Endothelial cell (in vitro differentiated cells): Measurements from ENCODE around the gene IGFBP5. TPM values are rescaled to one million over a fixed set of nuclear protein-coding genes. Genes with fewer than 3 reads are reported as not detected.
A peak's percentile ranks its signal among the peaks of the same experiment; 100 is the strongest.

Experiments
- DNase-seq: peaks from one replicate; pipeline ENCODE4 v3.0.0; 2021; ENCODE audit warnings: low spot score
- H3K27ac Mint-ChIP-seq: one replicate; pipeline ENCODE4 v1.8.0; 2021; ENCODE audit warnings: mixed read lengths, inconsistent platforms; ENCODE audit not compliant: unreplicated experiment
- H3K27me3 Mint-ChIP-seq: one replicate; pipeline ENCODE4 v1.8.0; 2021; ENCODE audit warnings: mild to moderate bottlenecking, moderate library complexity, mixed read lengths, inconsistent platforms; ENCODE audit not compliant: unreplicated experiment
- H3K36me3 Mint-ChIP-seq: one replicate; pipeline ENCODE4 v1.8.0; 2021; ENCODE audit warnings: mild to moderate bottlenecking, low read depth, mixed read lengths, inconsistent platforms; ENCODE audit not compliant: unreplicated experiment
- H3K4me1 Mint-ChIP-seq: one replicate; pipeline ENCODE4 v1.8.0; 2021; ENCODE audit warnings: mild to moderate bottlenecking, mixed read lengths, inconsistent platforms; ENCODE audit not compliant: unreplicated experiment
- H3K4me3 Mint-ChIP-seq: one replicate; pipeline ENCODE4 v1.8.0; 2021; ENCODE audit warnings: mild to moderate bottlenecking, mixed read lengths, inconsistent platforms; ENCODE audit not compliant: unreplicated experiment
- H3K9me3 Mint-ChIP-seq: one replicate; pipeline ENCODE4 v1.8.0; 2021; ENCODE audit warnings: mixed read lengths, inconsistent platforms; ENCODE audit not compliant: unreplicated experiment
- CTCF ChIP-seq: fragments of 200-600 bp; sonication (generic); IDR thresholded peaks from one replicate; pipeline ENCODE4 v1.5.0; 2021; ENCODE audit warnings: antibody characterized with exemption; ENCODE audit not compliant: unreplicated experiment
- total RNA-seq: library from RNA; stranded (reverse); fragmentation: NEBNext Ultra II Directional; extraction: Animal tissue kit (Norgen Biotek cat#: 25700); gene quantifications from one replicate; pipeline ENCODE4 v1.2.1, GENCODE V29; 2021; ENCODE audit not compliant: unreplicated experiment

IGFBP5 gene
- total RNA-seq, 1 donor from 2014 or later: 7.2 TPM

GRCh38 chr2:216692636-216693413 is 2.5 kb downstream of the IGFBP5 start:
- TF ChIP-seq CTCF: no peak
- H3K9me3 Mint-ChIP-seq: no peaks in the 10 kb centered on the region
- peak; percentile 81 for DNase-seq
- H3K36me3 Mint-ChIP-seq: no peaks in the 10 kb centered on the region
- H3K4me1 Mint-ChIP-seq: peaks cover 24% of the 10 kb centered on the region
- peak overlapping the region; percentile 45 for H3K27ac Mint-ChIP-seq
- H3K4me3 Mint-ChIP-seq: peak overlapping the region; percentile 90
- peaks cover 28% of the 10 kb centered on the region for H3K27me3 Mint-ChIP-seq

GRCh38 chr2:216690853-216691741 is 4.3 kb downstream of the IGFBP5 start:
- no peak for DNase-seq
- TF ChIP-seq CTCF: no peak
- H3K4me3 Mint-ChIP-seq: peak overlapping the region; percentile 90
- H3K36me3 Mint-ChIP-seq: no peaks in the 10 kb centered on the region
- peaks cover 25% of the 10 kb centered on the region for H3K27me3 Mint-ChIP-seq
- no peaks in the 10 kb centered on the region for H3K9me3 Mint-ChIP-seq
- no peak overlapping the region for H3K27ac Mint-ChIP-seq
- peaks cover 21% of the 10 kb centered on the region for H3K4me1 Mint-ChIP-seq

- H3K9me3 Mint-ChIP-seq: no peaks in the 10 kb centered on the region
- no peak for TF ChIP-seq CTCF
- H3K27ac Mint-ChIP-seq: no peak overlapping the region
- H3K36me3 Mint-ChIP-seq: no peaks in the 10 kb centered on the region
- peaks cover 17% of the 10 kb centered on the region for H3K4me1 Mint-ChIP-seq
- no peak for DNase-seq
- no peak overlapping the region for H3K4me3 Mint-ChIP-seq
- peaks cover 23% of the 10 kb centered on the region for H3K27me3 Mint-ChIP-seq
Measured at GRCh38 chr2:216690456-216690852, 4.9 kb downstream of the IGFBP5 start.

GRCh38 chr2:216689397-216689796 is 6.0 kb downstream of the IGFBP5 start:
- no peak overlapping the region for H3K27ac Mint-ChIP-seq

More at GRCh38 chr2:216689397-216689796, 6.0 kb downstream of the IGFBP5 start:
- H3K27me3 Mint-ChIP-seq: peaks cover 18% of the 10 kb centered on the region
- peaks cover 15% of the 10 kb centered on the region for H3K4me1 Mint-ChIP-seq
- no peak overlapping the region for H3K4me3 Mint-ChIP-seq
- no peaks in the 10 kb centered on the region for H3K9me3 Mint-ChIP-seq
- no peak for TF ChIP-seq CTCF
- no peak for DNase-seq
- no peaks in the 10 kb centered on the region for H3K36me3 Mint-ChIP-seq
